HFFc6 (cell line): ENCODE measurements around the gene GPR151. TPM values are rescaled to one million over a fixed set of nuclear protein-coding genes. Genes with fewer than 3 reads are reported as not detected.

Experiments used
- DNase-seq: peaks from one replicate; pipeline ENCODE4 v3.0.0-alpha.2; 2018
- H3K27ac Mint-ChIP-seq: 2 replicates; pipeline ENCODE4 v1.8.0; 2020; ENCODE audit warnings: mild to moderate bottlenecking, mixed read lengths
- H3K27me3 Mint-ChIP-seq: 2 replicates; pipeline ENCODE4 v1.8.0; 2021; ENCODE audit warnings: mild to moderate bottlenecking, moderate library complexity, mixed read lengths; ENCODE audit not compliant: insufficient read depth
- H3K36me3 Mint-ChIP-seq: 2 replicates; pipeline ENCODE4 v1.8.0; 2021; ENCODE audit warnings: low read depth, mixed read lengths
- H3K4me1 Mint-ChIP-seq: 2 replicates; pipeline ENCODE4 v1.8.0; 2020; ENCODE audit warnings: low read depth, mixed read lengths
- H3K4me3 Mint-ChIP-seq: 2 replicates; pipeline ENCODE4 v1.8.0; 2020; ENCODE audit warnings: mild to moderate bottlenecking, moderate library complexity, mixed read lengths
- H3K9me3 Mint-ChIP-seq: 2 replicates; pipeline ENCODE4 v1.8.0; 2020; ENCODE audit warnings: mild to moderate bottlenecking, mixed read lengths
- CTCF ChIP-seq: fragments of 200-600 bp; sonication (generic); IDR thresholded peaks from 2 replicates; pipeline ENCODE4 v1.5.0; 2021; ENCODE audit warnings: antibody characterized with exemption, mild to moderate bottlenecking
- total RNA-seq, 6 experiments: library from RNA; stranded (reverse); fragmentation: NEBNext Ultra II Directional; extraction: Animal tissue kit (Norgen Biotek cat#: 25700); gene quantifications; 2 replicates in 1 of 6; 3 replicates in 5 of 6; pipeline ENCODE4 v1.2.3, GENCODE V29; 2021

The GPR151 gene
- total RNA-seq, 6 experiments from 2014 or later = not detected

GRCh38 chr5:146529984-146530383, 14.0 kb upstream of the GPR151 start:
- no peak for DNase-seq
- no peak for TF ChIP-seq CTCF
- no peak overlapping the region for H3K27ac Mint-ChIP-seq
- no peaks in the 10 kb centered on the region; the same call in 1 of the 2 replicates for H3K4me1 Mint-ChIP-seq
- H3K36me3 Mint-ChIP-seq = no peaks in the 10 kb centered on the region
- H3K27me3 Mint-ChIP-seq = peaks cover 3% of the 10 kb centered on the region
- no peaks in the 10 kb centered on the region for H3K9me3 Mint-ChIP-seq
- no peak overlapping the region for H3K4me3 Mint-ChIP-seq

- no peak for DNase-seq
- no peak overlapping the region for H3K27ac Mint-ChIP-seq
- no peak for TF ChIP-seq CTCF
- no peaks in the 10 kb centered on the region; the same call in 1 of the 2 replicates for H3K4me1 Mint-ChIP-seq
- no peaks in the 10 kb centered on the region for H3K36me3 Mint-ChIP-seq
- H3K27me3 Mint-ChIP-seq = peaks cover 10% of the 10 kb centered on the region
- H3K9me3 Mint-ChIP-seq = no peaks in the 10 kb centered on the region
- H3K4me3 Mint-ChIP-seq = no peak overlapping the region
These were observed 12.2 kb upstream of the GPR151 start for GRCh38 chr5:146528236-146528635.

GRCh38 chr5:146527785-146528184, 11.8 kb upstream of the GPR151 start:
- no peaks in the 10 kb centered on the region for H3K4me1 Mint-ChIP-seq
- H3K27ac Mint-ChIP-seq = no peak overlapping the region
- H3K4me3 Mint-ChIP-seq = no peak overlapping the region
- no peaks in the 10 kb centered on the region for H3K9me3 Mint-ChIP-seq
- no peak for DNase-seq
- H3K27me3 Mint-ChIP-seq = peaks cover 14% of the 10 kb centered on the region
- no peak for TF ChIP-seq CTCF
- H3K36me3 Mint-ChIP-seq = no peaks in the 10 kb centered on the region

GRCh38 chr5:146523698-146524097, 7.7 kb upstream of the GPR151 start:
- Mint-ChIP-seq H3K36me3 (no peaks in the 10 kb centered on the region), H3K9me3 (no peaks in the 10 kb centered on the region), H3K27ac (no peak overlapping the region), H3K4me3 (no peak overlapping the region), H3K27me3 (peaks cover 17% of the 10 kb centered on the region), H3K4me1 (no peaks in the 10 kb centered on the region)
- no peak for DNase-seq
- TF ChIP-seq CTCF = no peak

GRCh38 chr5:146521403-146522106, 5.6 kb upstream of the GPR151 start:
- no peak for TF ChIP-seq CTCF
- Mint-ChIP-seq H3K27me3 (peaks cover 13% of the 10 kb centered on the region), H3K36me3 (no peaks in the 10 kb centered on the region), H3K4me3 (no peak overlapping the region), H3K27ac (no peak overlapping the region), H3K4me1 (no peaks in the 10 kb centered on the region), H3K9me3 (no peaks in the 10 kb centered on the region)
- no peak for DNase-seq
